Measurements from ENCODE around the gene EHMT1.
"Not testable (repeated sequence)": the region's sequence is repeated elsewhere in the genome, so short reads cannot be mapped to it uniquely, and the experiment has no call there.

Gene EHMT1

DNA sequence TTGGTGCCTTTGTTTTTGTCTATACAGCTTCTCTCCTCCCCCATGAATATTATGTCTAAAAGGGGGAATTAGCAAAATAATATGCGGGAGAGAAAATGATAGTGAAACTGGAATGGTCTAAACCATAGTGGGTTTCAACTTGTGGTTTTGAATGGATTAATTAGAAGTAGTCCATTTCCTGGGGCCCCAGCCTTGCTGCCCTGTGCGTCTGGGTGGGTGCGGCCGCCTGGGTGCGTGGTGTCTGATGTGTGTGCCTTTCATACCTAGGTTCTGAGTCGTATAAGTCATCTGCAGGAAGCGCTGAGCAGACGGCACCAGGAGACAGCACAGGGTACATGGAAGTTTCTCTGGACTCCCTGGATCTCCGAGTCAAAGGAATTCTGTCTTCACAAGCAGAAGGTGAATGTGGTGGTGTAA is 138.8 kb downstream of the EHMT1 start:
- peak in 1 of 2 donors; percentile 3 for DNase-seq (ENCODE audit: low read depth in 2 of 2, low spot score in 1 of 2)

GRCh38 chr9:137758067-137758466 is 139.3 kb downstream of the EHMT1 start:
- DNase-seq (ENCODE audit: low read depth in 2 of 2, low spot score in 1 of 2), result no peak

- no peak for DNase-seq (ENCODE audit: low read depth in 2 of 2, low spot score in 1 of 2)
These were observed 140.3 kb downstream of the EHMT1 start for GRCh38 chr9:137759117-137759516.

GRCh38 chr9:137759649-137760321 is 141.0 kb downstream of the EHMT1 start:
- no peak for DNase-seq (ENCODE audit: low read depth in 2 of 2, low spot score in 1 of 2)

GRCh38 chr9:137760426-137760825 is 141.6 kb downstream of the EHMT1 start:
- DNase-seq (ENCODE audit: low read depth in 2 of 2, low spot score in 1 of 2), result no peak

DNA sequence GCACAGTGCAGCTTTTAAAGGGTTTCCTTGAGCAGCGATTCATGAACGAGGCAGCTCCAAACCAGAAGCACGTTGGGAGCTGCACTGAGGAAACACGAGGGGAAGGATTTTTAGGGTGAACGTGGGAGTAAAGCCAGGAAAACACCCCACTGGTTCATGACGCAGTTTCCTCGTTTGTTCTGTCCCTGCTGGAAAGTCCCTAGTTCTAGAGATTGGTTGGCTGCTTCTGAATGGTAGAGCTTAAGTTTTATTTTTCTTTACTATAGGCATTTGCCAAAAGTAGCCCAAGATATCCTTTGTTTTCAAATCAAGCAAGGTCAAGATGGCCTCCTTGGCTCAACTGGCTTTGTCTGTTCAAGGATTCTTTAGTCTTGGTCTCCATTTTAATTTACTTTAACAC is 142.2 kb downstream of the EHMT1 start:
- no peak for DNase-seq (ENCODE audit: low read depth in 2 of 2, low spot score in 1 of 2)

DNA sequence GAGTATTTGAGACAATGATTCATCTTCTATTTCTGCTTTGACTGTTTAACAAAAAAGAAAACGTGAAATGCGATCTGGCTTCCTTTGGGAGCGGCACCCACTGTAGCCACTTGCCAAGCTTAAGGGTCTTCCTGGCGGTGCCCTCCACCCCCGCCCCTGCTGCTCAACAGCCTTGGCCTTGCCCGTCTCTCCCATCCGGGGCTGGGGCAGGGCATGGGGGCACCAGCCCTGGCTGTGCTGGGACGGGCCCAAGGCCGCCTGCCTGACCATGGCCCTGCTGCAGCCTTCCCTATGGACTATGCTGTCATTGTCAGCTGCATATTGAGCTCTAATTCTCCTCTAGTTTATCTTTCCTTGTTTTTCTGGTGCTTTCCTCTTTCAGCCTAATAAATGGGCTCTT is 143.0 kb downstream of the EHMT1 start:
- no peak for DNase-seq (ENCODE audit: low read depth in 2 of 2, low spot score in 1 of 2)

- DNase-seq (ENCODE audit: low read depth in 2 of 2, low spot score in 1 of 2), result no peak
These were observed 143.7 kb downstream of the EHMT1 start for GRCh38 chr9:137762414-137763061.

- no peak for DNase-seq (ENCODE audit: low read depth in 2 of 2, low spot score in 1 of 2)
These were observed 144.6 kb downstream of the EHMT1 start for GRCh38 chr9:137763271-137763955.

- DNase-seq (ENCODE audit: low read depth in 2 of 2, low spot score in 1 of 2), result no peak
These were observed 145.4 kb downstream of the EHMT1 start for GRCh38 chr9:137764171-137764671.

- no peak for DNase-seq (ENCODE audit: low read depth in 2 of 2, low spot score in 1 of 2)
These were observed 146.2 kb downstream of the EHMT1 start for GRCh38 chr9:137764981-137765380.

- no peak for DNase-seq (ENCODE audit: low read depth in 2 of 2, low spot score in 1 of 2)
These were observed 146.7 kb downstream of the EHMT1 start for GRCh38 chr9:137765536-137765935.

DNA sequence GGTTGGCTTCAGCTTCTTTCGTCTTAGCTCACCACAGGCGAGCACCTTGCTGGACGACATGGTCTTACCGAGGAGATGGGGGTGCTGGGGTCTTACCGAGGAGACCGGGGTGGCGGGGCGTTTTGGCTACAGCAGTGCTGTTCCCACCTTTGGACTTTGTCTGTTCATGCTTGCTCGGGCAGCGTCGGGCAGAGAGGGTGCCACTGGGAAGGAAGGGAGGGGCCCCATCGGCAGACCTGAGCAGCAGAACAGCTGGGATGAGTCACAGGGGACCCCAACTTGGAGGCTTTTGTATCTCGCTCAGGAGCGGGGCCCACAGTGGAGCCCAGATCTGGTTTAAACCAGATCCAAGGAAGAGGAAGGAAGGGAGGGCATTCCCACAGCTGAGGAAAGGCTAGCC is 152.8 kb downstream of the EHMT1 start:
- DNase-seq (ENCODE audit: low read depth in 2 of 2, low spot score in 1 of 2), result no peak

DNA sequence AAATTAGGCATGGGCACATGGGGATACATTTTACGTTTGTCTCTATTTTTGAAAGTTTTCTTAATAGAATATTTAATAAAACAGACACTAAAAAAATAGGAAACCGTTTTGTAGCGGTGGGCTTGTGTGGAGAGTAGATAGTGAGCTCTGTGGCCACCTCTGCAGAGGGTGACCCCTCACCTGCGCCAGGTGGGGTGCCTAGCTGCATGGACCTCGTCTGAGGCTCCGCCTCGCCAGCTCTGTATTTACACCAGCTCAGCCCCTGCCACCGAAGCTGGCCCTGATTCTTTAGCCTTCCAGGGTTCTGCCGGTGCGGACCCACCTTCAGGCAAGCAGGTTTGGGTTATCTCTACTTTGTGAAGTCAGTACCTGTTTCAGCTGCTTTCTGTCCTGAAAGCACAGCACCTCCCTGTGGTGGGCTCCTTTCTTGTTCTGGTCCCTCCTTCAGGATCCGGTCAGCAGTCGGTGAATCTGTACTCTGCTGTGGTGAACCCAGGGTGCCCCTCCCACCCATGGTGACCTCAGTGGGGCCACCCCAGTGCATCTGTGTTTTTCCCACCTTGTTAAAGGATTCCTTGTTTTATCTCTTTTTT is 153.6 kb downstream of the EHMT1 start:
- DNase-seq (ENCODE audit: low read depth in 2 of 2, low spot score in 1 of 2), result no peak

- no peak for DNase-seq (ENCODE audit: low read depth in 2 of 2, low spot score in 1 of 2)
These were observed 156.1 kb downstream of the EHMT1 start for GRCh38 chr9:137774775-137775386.

- DNase-seq (ENCODE audit: low read depth in 2 of 2, low spot score in 1 of 2), result no peak
These were observed 157.6 kb downstream of the EHMT1 start for GRCh38 chr9:137776306-137776995.

- no peak for DNase-seq (ENCODE audit: low read depth in 2 of 2, low spot score in 1 of 2)
These were observed 159.0 kb downstream of the EHMT1 start for GRCh38 chr9:137777761-137778160.

DNA sequence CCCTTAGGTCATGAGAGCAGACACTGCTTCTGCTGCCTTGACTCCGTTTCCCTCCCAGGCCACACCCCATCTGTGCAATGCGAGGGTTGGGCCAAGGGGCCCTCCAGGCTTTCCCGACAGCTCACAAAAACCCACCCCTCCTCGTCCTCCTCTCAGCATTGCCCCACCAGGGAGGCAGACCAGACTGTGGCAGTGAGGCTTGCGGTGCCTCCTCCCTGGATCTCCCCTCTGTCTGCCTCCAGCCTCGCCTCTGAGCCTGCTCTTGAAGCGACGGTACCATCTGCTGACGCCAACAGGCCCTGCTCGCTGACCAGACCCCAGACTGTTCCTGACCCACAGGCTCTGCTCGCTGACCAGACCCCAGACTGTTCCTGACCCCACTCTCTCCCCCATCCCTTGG is 159.5 kb downstream of the EHMT1 start:
- DNase-seq (ENCODE audit: low read depth in 2 of 2, low spot score in 1 of 2), result no peak

DNA sequence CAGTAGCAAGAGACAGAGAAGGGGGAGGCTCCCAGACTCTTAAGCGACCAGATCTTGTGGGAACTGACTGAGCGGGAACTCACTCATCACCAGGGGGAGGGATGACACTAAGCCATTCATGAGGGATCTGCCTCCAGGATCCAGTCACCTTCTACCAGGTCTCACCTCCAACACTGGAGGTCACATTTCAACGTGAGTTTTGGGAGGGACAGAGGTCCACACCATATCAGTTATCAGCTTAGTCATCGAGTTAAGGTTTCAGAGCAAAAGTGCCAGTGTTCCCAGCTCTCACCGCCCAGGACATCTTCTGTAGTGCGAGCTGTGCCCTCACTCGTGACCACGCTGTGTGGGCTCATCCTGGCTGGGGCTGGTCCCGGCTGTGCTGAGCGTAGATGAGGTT is 160.1 kb downstream of the EHMT1 start:
- no peak for DNase-seq (ENCODE audit: low read depth in 2 of 2, low spot score in 1 of 2)

DNA sequence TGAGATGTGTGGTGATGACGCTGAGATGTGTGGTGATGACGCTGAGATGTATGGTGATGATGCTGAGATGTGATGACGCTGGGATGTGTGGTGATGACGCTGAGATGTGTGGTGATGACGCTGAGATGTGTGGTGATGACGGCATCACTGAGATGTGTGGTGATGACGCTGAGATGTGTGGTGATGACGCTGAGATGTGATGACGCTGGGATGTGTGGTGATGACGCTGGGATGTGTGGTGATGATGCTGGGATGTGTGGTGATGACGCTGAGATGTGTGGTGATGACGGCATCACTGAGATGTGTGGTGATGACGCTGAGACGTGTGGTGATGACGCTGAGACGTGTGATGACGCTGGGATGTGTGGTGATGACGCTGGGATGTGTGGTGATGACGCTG is 161.2 kb downstream of the EHMT1 start:
- not testable (repeated sequence) for DNase-seq (ENCODE audit: low read depth in 2 of 2, low spot score in 1 of 2)

All from stimulated activated CD8-positive, alpha-beta memory T cell treated with anti-CD3 and anti-CD28 coated beads, Interleukin-4, amount 100 ng/mL, for 1 hour (primary cell).